Progenitor cell of endocrine pancreas (in vitro differentiated cells): ENCODE data around the gene STMND1. TPM values are rescaled to one million over a fixed set of nuclear protein-coding genes. Genes with fewer than 3 reads are reported as not detected.

Source experiments
- DNase-seq: peaks from one replicate; pipeline ENCODE4 v3.0.0; 2021; ENCODE audit warnings: low spot score; ENCODE audit not compliant: unreplicated experiment
- H3K27ac Mint-ChIP-seq: 2 replicates; pipeline ENCODE4 v1.8.0; 2021; ENCODE audit warnings: mild to moderate bottlenecking, moderate library complexity, mixed read lengths
- H3K27me3 Mint-ChIP-seq: 2 replicates; pipeline ENCODE4 v1.8.0; 2021; ENCODE audit warnings: mixed read lengths
- H3K36me3 Mint-ChIP-seq: 2 replicates; pipeline ENCODE4 v1.8.0; 2022; ENCODE audit warnings: mixed read lengths; ENCODE audit not compliant: insufficient read depth
- H3K4me1 Mint-ChIP-seq: 2 replicates; pipeline ENCODE4 v1.8.0; 2021; ENCODE audit warnings: low read depth, mixed read lengths
- H3K4me3 Mint-ChIP-seq: 2 replicates; pipeline ENCODE4 v1.8.0; 2021; ENCODE audit warnings: low read depth, mild to moderate bottlenecking, moderate library complexity, mixed read lengths
- H3K9me3 Mint-ChIP-seq: 2 replicates; pipeline ENCODE4 v1.8.0; 2021; ENCODE audit warnings: low read depth, mixed read lengths
- long read RNA-seq: library from polyadenylated mRNA; unstranded; transcript quantifications from one replicate; pipeline ENCODE4 v2.0.0, GENCODE V29; 2020
- total RNA-seq: library from RNA; stranded (reverse); gene quantifications from 2 replicates; pipeline ENCODE4 v1.2.1, GENCODE V29; 2021
- TF ChIP-seq, protein P1 (sequence below): fragments of 200-600 bp; sonication (generic); IDR thresholded peaks from one replicate; pipeline ENCODE4 v1.5.0; 2021; ENCODE audit warnings: antibody characterized with exemption, mild to moderate bottlenecking; ENCODE audit not compliant: unreplicated experiment

Gene STMND1
- total RNA-seq: 0.13 and 0.22 TPM in 2 replicates
- long read RNA-seq: 0 reads

DNA sequence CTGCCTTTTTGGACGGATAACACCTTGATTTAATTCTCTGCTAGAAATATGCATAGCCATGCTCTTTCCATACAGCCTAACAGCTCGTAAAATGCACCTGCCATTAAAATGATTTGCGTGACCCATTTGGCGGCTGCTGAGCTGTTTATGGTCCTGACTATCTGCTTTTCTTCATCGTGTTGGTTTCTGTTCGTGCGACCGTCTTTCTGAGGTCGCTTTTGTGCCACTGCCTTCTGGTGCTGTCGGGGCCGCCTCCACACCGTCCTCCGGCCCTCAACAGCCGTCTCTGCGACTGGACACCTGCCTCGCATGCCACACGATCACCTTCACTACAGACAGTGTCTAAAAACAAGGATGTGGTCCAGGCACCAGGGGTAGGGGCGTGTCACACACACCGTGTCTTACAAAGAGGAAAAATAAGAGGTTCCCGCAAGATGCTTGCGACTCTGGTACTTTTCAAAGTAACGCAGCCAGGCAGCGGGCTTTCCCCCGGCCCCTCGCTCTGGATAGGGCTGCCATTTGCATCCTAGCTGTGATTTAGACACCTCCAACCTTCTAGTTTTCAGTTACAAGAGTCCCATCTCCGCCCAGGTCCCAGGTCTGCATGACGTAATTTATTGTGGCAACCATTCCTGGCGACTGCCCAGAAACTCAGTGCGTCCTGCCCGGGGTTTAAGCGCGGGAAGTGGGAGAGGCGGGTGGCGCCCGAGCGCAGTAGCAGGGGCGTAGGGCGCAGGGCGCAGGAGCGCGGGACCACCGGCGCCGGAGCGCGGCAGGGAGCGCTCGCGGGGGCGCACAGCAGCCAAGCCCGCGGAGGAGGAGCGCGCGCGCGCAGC is at the start of gene STMND1:
Gene STMND1, plus strand, starts transcription at position 629 of the 836 bp plus-strand sequence. CDS start 208 bp downstream, outside the sequence.
- H3K4me3 Mint-ChIP-seq: peak within 1 kb of the TSS; percentile 80
- H3K4me1 Mint-ChIP-seq: peaks cover 26% of the 10 kb centered on the region
- TF ChIP-seq, protein P1, sequence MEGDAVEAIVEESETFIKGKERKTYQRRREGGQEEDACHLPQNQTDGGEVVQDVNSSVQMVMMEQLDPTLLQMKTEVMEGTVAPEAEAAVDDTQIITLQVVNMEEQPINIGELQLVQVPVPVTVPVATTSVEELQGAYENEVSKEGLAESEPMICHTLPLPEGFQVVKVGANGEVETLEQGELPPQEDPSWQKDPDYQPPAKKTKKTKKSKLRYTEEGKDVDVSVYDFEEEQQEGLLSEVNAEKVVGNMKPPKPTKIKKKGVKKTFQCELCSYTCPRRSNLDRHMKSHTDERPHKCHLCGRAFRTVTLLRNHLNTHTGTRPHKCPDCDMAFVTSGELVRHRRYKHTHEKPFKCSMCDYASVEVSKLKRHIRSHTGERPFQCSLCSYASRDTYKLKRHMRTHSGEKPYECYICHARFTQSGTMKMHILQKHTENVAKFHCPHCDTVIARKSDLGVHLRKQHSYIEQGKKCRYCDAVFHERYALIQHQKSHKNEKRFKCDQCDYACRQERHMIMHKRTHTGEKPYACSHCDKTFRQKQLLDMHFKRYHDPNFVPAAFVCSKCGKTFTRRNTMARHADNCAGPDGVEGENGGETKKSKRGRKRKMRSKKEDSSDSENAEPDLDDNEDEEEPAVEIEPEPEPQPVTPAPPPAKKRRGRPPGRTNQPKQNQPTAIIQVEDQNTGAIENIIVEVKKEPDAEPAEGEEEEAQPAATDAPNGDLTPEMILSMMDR: peak; percentile 9
- H3K27ac Mint-ChIP-seq: peak within 1 kb of the TSS; percentile 73
- no peaks in the 10 kb centered on the region for H3K9me3 Mint-ChIP-seq
- H3K36me3 Mint-ChIP-seq: no peaks in the 10 kb centered on the region
- H3K27me3 Mint-ChIP-seq: peaks cover 41% of the 10 kb centered on the region
- no peak for DNase-seq

DNA sequence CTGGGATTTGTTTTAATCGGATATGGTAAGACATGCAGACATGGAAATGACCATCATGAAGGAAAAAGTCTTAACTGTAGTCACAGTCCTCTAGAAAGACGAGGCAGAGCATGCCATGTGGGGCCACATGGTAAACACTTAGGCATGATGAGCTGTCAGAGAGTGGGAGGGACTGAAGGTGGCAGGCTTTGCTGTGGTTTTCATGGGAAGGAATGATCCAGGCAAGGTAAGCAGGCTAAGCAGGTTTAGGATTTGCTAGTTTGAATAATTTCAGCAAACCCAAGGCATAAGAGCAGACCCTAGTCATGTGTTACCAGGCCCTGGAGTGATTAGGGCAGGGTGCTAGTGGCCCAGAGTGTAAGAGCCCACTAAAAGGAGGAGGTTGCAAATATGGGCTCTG is 47.2 kb upstream of the STMND1 start:
- H3K4me3 Mint-ChIP-seq: no peak overlapping the region

DNA sequence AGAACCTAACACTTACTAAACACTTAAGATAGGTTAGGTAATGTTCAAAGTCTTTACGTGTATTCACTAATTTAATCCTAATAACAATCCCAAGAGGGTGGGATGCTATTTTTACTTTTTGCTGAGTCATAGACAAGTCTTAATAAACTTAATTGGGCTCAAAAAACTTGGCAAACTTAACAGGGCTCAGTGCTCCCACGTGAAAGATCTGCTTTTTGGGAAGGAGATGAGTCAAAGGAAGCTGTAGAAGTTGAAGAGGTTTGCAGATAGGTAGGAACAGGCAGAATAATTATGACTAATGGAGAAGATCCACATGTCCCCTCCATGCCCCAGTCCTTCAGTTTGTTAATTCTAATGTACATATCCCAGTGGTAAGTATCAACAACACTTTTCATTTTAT is 44.5 kb upstream of the STMND1 start:
- Mint-ChIP-seq H3K27ac (no peak overlapping the region), H3K4me1 (no peaks in the 10 kb centered on the region), H3K36me3 (no peaks in the 10 kb centered on the region), H3K9me3 (no peaks in the 10 kb centered on the region), H3K4me3 (no peak overlapping the region), H3K27me3 (no peaks in the 10 kb centered on the region)
- no peak for DNase-seq
- TF ChIP-seq, protein P1: no peak

More for the DNA sequence above, 47.2 kb upstream of the STMND1 start:
- TF ChIP-seq, protein P1: no peak
- no peak overlapping the region for H3K27ac Mint-ChIP-seq
- H3K36me3 Mint-ChIP-seq: no peaks in the 10 kb centered on the region
- no peak for DNase-seq
- H3K4me1 Mint-ChIP-seq: no peaks in the 10 kb centered on the region
- no peaks in the 10 kb centered on the region for H3K9me3 Mint-ChIP-seq
- H3K27me3 Mint-ChIP-seq: no peaks in the 10 kb centered on the region

DNA sequence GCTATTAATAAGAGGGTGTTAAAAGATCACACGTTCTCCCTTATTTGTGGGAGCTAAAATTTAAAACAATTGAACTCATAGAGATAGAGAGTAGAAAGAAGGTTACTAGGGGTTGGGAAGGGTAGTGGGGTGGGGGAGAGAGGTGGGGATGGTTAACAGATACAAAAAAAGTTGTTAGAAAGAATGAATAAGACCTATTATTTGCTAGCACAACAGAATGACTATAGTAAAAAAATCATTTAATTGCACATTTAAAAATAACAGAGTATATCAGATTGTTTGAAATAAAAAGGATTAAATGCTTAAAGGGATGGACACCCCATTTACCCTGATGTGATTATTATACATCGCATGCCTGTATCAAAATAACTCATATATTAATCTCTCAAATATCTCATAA is 43.3 kb upstream of the STMND1 start:
- TF ChIP-seq, protein P1: no peak
- H3K4me1 Mint-ChIP-seq: no peaks in the 10 kb centered on the region
- no peaks in the 10 kb centered on the region for H3K36me3 Mint-ChIP-seq
- no peak overlapping the region for H3K4me3 Mint-ChIP-seq
- peaks cover 2% of the 10 kb centered on the region for H3K27me3 Mint-ChIP-seq
- no peaks in the 10 kb centered on the region for H3K9me3 Mint-ChIP-seq
- H3K27ac Mint-ChIP-seq: no peak overlapping the region
- DNase-seq: no peak

DNA sequence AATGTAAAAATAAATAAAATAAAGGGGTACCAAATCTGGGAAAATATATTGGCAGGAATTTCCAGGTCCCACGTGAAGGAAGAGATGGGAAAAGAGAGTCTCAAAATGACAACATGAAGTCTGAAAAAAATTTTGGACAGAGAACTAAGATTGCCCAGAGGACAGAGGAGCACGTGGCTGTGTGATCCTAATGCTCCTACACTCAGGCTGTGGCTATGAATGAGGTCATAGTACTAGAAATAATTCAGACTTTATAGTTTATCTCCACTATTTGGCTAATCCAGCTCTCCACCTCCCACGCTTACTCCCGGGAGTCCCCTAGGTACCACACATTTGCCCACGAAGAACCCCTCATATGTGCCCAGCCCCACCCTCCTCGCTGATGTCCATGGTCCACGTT is 42.8 kb upstream of the STMND1 start:
- TF ChIP-seq, protein P1: no peak
- Mint-ChIP-seq H3K9me3 (no peaks in the 10 kb centered on the region), H3K4me3 (no peak overlapping the region), H3K4me1 (no peaks in the 10 kb centered on the region), H3K36me3 (no peaks in the 10 kb centered on the region), H3K27me3 (peaks cover 3% of the 10 kb centered on the region), H3K27ac (no peak overlapping the region)
- DNase-seq: no peak
